ENCODE results near the gene CKAP2L. TPM values are rescaled to one million over a fixed set of nuclear protein-coding genes. Genes with fewer than 3 reads are reported as not detected.
A peak's percentile ranks its signal among the peaks of the same experiment; 100 is the strongest.

The CKAP2L gene
- total and polyA plus RNA-seq, 9 of the 15 experiments (the other 6 are each of a cell fraction or from before 2014, with no cell fraction given): 10.4 to 21.9 (median 14.2) TPM

DNA sequence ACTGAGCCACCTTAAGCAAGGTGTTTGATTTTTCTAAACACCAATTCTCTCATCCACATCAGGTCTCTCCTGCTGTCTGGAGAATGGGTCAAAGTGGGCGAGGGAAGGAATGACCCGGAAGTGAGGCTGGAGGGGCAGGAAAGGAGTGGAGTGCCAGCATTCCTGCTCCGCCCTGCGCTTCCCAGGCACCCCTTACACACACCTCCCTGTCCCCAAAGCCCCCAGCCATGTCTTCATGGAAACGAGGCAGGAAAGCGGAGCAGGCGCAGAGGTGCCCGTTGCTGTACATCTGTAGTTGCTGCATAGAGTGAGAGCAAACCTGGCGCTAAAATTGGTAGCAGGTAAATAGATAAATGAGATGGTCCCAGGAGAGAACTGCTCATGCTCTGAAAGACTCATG lies 70.8 kb downstream of the CKAP2L start:
- no TSS peak for BruUV-seq (replicated peaks)
- Histone ChIP-seq H4K20me1 (replicated peaks; ENCODE audit: control insufficient read depth, insufficient read depth, low read length) (no peaks in the 10 kb centered on the region), H3K27ac (ENCODE audit: extremely low read depth, low read depth, low read length) (peak overlapping the region; percentile 70; the same call in 1 of the 3 replicates), H3K4me1 (replicated peaks in 1 of 2; ENCODE audit: control insufficient read depth in 2 of 2, insufficient read depth in 2 of 2, low read length in 2 of 2) (peaks cover 31 to 33% of the 10 kb centered on the region in 2 experiments), H3K4me3 (no peak overlapping the region), H3K4me2 (ENCODE audit: insufficient read depth, low read length) (no peak overlapping the region), H3K79me2 (ENCODE audit: control insufficient read depth, insufficient read depth, low read length) (no peaks in the 10 kb centered on the region), H3K27me3 (ENCODE audit: control insufficient read depth in 2 of 2, insufficient read depth in 2 of 2, low read length in 2 of 2) (no peaks in the 10 kb centered on the region), H3K9me3 (replicated peaks; ENCODE audit: control insufficient read depth, insufficient read depth, low read depth, low read length) (no peaks in the 10 kb centered on the region), H2AFZ (ENCODE audit: low read depth, low read length) (peak overlapping the region; percentile 21), H3K36me3 (ENCODE audit: control insufficient read depth, insufficient read depth, low read length) (no peaks in the 10 kb centered on the region), H3K9ac (ENCODE audit: insufficient read depth in 1 of 2, low read depth in 2 of 2, low read length in 2 of 2) (peak overlapping the region in 1 of 2 experiments; percentile 68; a peak in 1 of 4 replicates), H3K9me1 (ENCODE audit: control insufficient read depth, insufficient read depth, low read length) (no peaks in the 10 kb centered on the region)
- POLR2A ChIA-PET: interaction anchor here (1.5 to 1.9 kb wide), 3 partner anchors 10 to 35 kb away, joined by 5 to 19 read pairs (median 6); no protein-coding TSS in a partner anchor
- ATAC-seq (no peak), FAIRE-seq (no peak), DNase-seq (ENCODE audit: extremely low read depth in 1 of 4, low spot score in 3 of 4) (no peak)
- WGBS (ENCODE audit: insufficient coverage, low coverage, missing lambda C conversion rate): 82% methylated on average over 9 of the region's 9 CpGs
- TF ChIP-seq TAF1 (IDR thresholded peaks at IDR 0.05; ENCODE audit: control insufficient read depth, extremely low read depth, insufficient read depth, low read length, severe bottlenecking): no peak
- no peak for TF ChIP-seq NFIX (CRISPR knock-in tag; IDR thresholded peaks at IDR 0.05; ENCODE audit: low read depth)
- no peak for TF ChIP-seq ZNF696 (CRISPR knock-in tag; conservative IDR thresholded peaks at IDR 0.05)
- no peak for TF ChIP-seq ARID1B (IDR thresholded peaks at IDR 0.05)
- in situ Hi-C loops (cut with MboI) (no loop called here), intact Hi-C loops (cut with micrococcal nuclease) (no loop called here)
- CTCF ChIA-PET (ENCODE audit: low intra/inter-chr PET ratio): no interaction called here

DNA sequence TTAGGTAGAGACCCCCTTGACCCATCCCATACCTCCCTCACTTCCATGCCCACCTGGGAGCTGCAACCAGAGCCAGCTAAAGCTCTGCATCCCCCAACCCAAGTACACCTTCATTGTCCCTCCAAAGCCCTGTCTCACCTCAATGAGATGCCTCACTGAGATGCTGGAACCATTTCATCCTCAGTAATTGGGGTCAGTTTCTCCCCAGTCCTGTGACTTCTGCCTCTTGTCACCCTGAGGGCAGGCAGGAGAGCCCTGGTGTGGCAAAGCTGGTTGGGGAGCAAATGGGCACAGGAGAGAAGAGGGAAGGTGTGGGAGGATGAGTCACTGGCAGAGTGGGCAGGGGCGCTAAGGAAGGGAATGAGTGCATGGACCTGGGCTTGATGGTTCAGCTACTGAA lies 71.5 kb downstream of the CKAP2L start:
- H3K27me3 ChIP-seq (ENCODE audit: control insufficient read depth in 2 of 2, insufficient read depth in 2 of 2, low read length in 2 of 2): no peaks in the 10 kb centered on the region
- no peak overlapping the region for H3K4me3 ChIP-seq
- in situ Hi-C loops (cut with MboI) (no loop called here), intact Hi-C loops (cut with micrococcal nuclease) (no loop called here)
- CTCF ChIA-PET (ENCODE audit: low intra/inter-chr PET ratio): no interaction called here
- no peak for ATAC-seq
- DNase-seq (ENCODE audit: extremely low read depth in 1 of 4, low spot score in 3 of 4): no peak
- H3K4me1 ChIP-seq (replicated peaks in 1 of 2; ENCODE audit: control insufficient read depth in 2 of 2, insufficient read depth in 2 of 2, low read length in 2 of 2): peaks cover 37 to 38% of the 10 kb centered on the region in 2 experiments
- H3K9me1 ChIP-seq (ENCODE audit: control insufficient read depth, insufficient read depth, low read length): no peaks in the 10 kb centered on the region
- H3K27ac ChIP-seq (ENCODE audit: extremely low read depth, low read depth, low read length): peak overlapping the region; percentile 70
- no peaks in the 10 kb centered on the region for H4K20me1 ChIP-seq (replicated peaks; ENCODE audit: control insufficient read depth, insufficient read depth, low read length)
- H3K9ac ChIP-seq (ENCODE audit: insufficient read depth in 1 of 2, low read depth in 2 of 2, low read length in 2 of 2): peak overlapping the region; percentile 1 to 71; a peak in 1 of 4 replicates
- no peak for FAIRE-seq
- POLR2A ChIA-PET: interaction anchor here (0.9 to 1.9 kb wide), 9 partner anchors 9 to 47 kb away, joined by 3 to 19 read pairs (median 5); partner anchors contain the start of gene SLC20A1
- H3K4me2 ChIP-seq (ENCODE audit: insufficient read depth, low read length): peak overlapping the region; percentile 40; the same call in 1 of the 2 replicates
- H3K36me3 ChIP-seq (ENCODE audit: control insufficient read depth, insufficient read depth, low read length): no peaks in the 10 kb centered on the region
- WGBS (ENCODE audit: insufficient coverage, low coverage, missing lambda C conversion rate): 33% methylated on average over 1 of the region's 1 CpG
- no peaks in the 10 kb centered on the region for H3K9me3 ChIP-seq (replicated peaks; ENCODE audit: control insufficient read depth, insufficient read depth, low read depth, low read length)
- BruUV-seq (replicated peaks): no TSS peak
- H3K79me2 ChIP-seq (ENCODE audit: control insufficient read depth, insufficient read depth, low read length): no peaks in the 10 kb centered on the region
- H2AFZ ChIP-seq (ENCODE audit: low read depth, low read length): peak overlapping the region; percentile 21
- TF ChIP-seq EGR1 (conservative IDR thresholded peaks at IDR 0.05) (peak; percentile 50; the same call in 1 of the 2 replicates), PCBP2 (IDR thresholded peaks at IDR 0.05; ENCODE audit: low read depth, low read length, poor library complexity, severe bottlenecking) (no peak)
- TF ChIP-seq, protein P1, sequence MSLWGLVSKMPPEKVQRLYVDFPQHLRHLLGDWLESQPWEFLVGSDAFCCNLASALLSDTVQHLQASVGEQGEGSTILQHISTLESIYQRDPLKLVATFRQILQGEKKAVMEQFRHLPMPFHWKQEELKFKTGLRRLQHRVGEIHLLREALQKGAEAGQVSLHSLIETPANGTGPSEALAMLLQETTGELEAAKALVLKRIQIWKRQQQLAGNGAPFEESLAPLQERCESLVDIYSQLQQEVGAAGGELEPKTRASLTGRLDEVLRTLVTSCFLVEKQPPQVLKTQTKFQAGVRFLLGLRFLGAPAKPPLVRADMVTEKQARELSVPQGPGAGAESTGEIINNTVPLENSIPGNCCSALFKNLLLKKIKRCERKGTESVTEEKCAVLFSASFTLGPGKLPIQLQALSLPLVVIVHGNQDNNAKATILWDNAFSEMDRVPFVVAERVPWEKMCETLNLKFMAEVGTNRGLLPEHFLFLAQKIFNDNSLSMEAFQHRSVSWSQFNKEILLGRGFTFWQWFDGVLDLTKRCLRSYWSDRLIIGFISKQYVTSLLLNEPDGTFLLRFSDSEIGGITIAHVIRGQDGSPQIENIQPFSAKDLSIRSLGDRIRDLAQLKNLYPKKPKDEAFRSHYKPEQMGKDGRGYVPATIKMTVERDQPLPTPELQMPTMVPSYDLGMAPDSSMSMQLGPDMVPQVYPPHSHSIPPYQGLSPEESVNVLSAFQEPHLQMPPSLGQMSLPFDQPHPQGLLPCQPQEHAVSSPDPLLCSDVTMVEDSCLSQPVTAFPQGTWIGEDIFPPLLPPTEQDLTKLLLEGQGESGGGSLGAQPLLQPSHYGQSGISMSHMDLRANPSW (CRISPR knock-in tag; IDR thresholded peaks at IDR 0.05): 0 out of 2 replicates have a peak, but pooled peaks have one; percentile 39
- TF ChIP-seq, protein P2, sequence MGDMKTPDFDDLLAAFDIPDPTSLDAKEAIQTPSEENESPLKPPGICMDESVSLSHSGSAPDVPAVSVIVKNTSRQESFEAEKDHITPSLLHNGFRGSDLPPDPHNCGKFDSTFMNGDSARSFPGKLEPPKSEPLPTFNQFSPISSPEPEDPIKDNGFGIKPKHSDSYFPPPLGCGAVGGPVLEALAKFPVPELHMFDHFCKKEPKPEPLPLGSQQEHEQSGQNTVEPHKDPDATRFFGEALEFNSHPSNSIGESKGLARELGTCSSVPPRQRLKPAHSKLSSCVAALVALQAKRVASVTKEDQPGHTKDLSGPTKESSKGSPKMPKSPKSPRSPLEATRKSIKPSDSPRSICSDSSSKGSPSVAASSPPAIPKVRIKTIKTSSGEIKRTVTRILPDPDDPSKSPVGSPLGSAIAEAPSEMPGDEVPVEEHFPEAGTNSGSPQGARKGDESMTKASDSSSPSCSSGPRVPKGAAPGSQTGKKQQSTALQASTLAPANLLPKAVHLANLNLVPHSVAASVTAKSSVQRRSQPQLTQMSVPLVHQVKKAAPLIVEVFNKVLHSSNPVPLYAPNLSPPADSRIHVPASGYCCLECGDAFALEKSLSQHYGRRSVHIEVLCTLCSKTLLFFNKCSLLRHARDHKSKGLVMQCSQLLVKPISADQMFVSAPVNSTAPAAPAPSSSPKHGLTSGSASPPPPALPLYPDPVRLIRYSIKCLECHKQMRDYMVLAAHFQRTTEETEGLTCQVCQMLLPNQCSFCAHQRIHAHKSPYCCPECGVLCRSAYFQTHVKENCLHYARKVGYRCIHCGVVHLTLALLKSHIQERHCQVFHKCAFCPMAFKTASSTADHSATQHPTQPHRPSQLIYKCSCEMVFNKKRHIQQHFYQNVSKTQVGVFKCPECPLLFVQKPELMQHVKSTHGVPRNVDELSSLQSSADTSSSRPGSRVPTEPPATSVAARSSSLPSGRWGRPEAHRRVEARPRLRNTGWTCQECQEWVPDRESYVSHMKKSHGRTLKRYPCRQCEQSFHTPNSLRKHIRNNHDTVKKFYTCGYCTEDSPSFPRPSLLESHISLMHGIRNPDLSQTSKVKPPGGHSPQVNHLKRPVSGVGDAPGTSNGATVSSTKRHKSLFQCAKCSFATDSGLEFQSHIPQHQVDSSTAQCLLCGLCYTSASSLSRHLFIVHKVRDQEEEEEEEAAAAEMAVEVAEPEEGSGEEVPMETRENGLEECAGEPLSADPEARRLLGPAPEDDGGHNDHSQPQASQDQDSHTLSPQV (IDR thresholded peaks at IDR 0.05): 0 out of 2 replicates have a peak, but pooled peaks have one; percentile 14
